LHCN-M2 (cell line): ENCODE results near the gene GRK4. TPM values are rescaled to one million over a fixed set of nuclear protein-coding genes. Genes with fewer than 3 reads are reported as not detected.
A peak's percentile ranks its signal among the peaks of the same experiment; 100 is the strongest.

ENCODE experiments used
- DNase-seq: peaks from one replicate; pipeline ENCODE4 v3.0.0-alpha.2; 2012; ENCODE audit warnings: low read depth
- total RNA-seq: library from RNA; depleted of rRNA; stranded (reverse); fragments of >200 nt; gene quantifications from 2 replicates; pipeline ENCODE4 v1.2.3, GENCODE V29; 2014

The GRK4 gene
- total RNA-seq, 1 experiment from 2014 or later, result 6.7 TPM

DNA sequence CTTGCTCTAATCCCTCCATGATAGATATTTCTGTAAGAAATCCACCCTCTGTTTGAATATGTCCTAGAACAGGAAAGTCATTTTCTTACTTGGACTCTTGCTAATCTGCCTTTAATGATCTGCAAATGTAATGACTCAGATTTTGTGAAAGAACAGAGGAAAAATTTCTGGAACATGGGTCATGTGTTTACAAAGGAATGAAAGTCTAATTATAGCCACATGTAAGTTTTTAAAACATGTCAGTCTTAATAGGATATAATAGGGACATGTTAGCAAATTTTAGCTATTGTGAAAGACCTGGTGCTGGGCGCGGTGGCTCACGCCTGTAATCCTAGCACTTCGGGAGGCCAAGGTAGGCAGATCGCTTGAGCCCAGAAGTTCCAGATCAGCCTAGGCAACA is 47.6 kb downstream of the GRK4 start:
- peak; percentile 59 for DNase-seq

DNA sequence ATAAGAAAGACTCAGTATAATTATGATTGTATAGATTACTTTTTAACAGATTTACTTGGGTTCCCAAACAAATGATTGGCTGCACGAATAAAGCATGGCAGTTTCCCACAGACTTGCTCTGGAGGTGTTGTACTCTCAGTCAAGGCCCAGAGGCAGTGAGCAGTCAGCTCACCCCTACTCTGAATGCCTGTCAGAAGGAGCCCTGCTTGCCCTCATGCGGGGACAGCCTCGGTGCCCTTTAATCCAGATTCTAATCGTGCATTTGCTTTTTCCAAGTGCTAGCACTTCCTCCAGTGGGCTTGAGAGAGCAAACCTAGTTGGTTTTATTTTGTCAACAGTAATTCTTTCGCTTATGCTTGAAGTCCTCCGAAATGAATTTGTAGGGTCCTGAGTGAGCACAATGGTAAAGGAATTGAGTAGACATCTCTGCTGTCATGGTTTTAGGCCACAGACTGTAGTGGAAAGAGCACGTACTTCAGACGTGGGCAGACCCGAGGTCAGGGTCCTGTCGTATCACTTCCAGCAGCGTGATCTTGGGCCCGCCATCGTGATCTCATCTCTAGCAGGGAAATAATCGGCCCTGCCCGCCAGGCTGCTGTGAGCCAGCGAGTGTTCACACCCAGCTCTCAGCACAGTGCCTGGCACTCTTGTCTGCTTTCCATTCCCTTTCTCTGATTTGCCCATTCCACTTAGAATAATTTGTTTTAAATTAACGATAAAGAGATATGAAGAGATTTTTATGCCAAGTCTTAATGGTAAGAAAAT is 48.3 kb downstream of the GRK4 start:
- no peak for DNase-seq

DNA sequence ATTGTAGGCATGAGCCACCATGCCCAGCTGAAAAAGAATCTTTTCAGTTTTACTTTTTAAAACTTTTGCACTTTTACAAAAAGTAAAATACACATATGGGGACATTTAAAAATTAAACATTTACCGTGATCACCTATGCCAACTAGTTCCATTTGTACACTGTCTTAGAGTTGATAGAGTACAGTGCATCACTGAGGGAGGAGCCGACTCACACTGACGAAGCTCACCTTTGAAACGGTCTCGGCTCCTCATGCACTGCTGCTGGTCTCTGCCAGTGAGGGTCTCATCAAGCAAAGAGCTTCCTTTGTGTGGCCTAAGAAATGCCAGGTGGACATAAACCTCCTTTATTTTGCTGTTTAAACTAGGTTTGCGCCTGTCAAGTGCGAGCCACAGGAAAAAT is 50.0 kb downstream of the GRK4 start:
- DNase-seq, result no peak

DNA sequence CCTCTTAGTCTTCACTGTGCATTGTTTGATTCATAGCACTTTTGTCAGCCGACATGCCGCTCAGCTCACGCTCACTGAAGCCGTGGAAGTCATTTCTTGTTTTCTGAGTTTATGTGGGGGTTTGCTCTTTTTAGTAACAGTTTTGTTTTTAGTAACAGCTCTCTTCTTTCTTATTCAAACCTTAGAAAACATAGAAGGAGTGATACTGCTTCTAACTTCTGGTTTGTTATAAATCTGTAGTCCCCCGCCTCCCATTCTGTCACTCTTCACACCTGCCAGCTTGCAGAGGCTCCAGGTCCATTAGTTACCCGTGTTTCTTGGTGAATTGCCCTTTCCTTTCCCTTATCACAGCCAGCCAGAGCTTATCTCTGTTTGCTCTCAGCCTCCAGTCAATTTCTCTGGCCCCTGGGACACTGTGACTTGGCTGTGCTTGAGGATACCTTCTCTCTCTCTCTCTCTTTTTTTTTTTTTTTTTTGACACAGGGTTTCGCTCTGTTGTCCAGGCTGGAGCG is 50.5 kb downstream of the GRK4 start:
- no peak for DNase-seq

DNA sequence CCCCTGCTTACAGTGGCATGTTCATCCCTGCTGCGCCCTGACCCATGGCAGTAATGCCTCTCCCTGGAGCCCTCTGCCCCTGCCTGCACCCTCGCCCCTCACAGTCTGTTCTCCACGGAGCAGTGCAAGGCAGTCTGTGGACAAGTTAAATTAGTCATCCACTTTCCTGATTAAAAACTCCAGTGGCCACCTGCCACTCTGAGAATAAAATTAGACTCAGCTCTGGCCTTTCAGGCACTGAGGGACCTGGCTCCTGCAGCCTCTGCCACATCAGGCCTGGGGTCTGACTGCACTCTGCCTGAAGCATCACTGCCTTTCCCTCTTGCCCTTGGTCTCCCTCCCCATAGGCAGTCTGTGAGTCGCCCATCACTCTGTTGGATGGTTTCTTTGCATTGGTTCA is 53.6 kb downstream of the GRK4 start:
- DNase-seq, result peak; percentile 54

DNA sequence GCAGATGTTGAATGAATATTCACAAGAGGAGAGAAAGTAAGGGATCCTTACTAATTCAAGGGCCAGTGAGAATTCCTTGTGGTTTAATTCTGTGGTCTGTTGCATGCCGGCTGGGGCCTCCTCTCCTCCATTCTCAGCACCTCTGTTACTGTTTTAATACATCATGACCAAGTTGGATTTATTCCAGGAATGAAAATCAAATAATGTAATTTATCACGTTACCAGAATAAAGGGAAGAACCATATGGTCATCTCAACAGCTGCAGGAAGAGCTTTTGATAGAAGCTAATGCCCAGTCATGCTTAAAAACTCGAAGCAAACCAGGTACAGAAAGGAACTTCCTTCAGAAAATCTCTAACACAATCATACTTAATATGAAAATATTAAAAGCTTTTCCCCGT is 54.1 kb downstream of the GRK4 start:
- DNase-seq, result peak; percentile 91

DNA sequence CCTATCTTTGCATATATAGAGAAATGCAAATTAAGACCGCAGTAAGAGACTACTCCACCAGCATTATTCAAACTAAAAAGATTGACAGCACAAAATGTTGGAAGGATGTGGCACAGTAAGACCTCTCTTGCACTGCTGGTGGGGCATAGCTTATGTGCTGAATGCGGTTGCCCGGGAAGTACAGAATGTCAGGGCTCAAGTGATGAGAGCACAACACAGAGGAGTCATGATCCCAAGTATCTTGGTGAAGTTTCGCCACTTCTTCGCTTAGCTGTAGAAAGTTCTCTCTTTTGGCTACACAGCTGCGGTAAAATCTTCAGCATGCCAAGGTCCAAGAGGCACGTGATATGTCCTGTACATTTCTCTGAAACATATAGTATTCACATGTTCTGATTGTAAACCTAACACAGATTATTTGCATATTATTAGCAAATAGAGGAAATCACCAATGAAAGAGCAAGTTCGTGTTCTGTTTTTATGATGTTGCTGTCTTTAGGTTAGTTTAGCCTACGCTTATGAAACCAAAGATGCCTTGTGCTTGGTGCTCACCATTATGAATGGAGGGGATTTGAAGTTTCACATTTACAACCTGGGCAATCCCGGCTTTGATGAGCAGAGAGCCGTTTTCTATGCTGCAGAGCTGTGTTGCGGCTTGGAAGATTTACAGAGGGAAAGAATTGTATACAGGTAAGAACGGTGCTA is 55.9 kb downstream of the GRK4 start:
- no peak for DNase-seq

DNA sequence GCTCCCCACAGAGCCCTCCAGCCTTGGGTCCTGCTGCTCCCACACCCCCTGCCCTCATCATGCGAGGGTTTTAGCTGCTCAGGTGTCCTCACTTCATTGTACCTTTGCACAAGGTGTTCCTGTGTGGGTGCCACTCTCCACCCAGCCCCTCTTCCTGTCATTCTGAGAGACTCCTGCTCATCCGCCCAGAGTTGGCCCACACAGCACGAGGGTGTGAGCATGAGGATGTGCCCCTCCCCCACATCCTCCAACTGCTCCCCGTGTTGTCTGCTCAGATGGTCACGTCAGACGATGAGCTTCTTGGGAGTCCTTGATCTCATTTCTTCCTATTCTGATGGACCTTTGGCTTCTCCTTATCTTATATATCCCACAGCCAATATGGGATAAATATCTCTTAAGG is 57.8 kb downstream of the GRK4 start:
- DNase-seq, result no peak

DNA sequence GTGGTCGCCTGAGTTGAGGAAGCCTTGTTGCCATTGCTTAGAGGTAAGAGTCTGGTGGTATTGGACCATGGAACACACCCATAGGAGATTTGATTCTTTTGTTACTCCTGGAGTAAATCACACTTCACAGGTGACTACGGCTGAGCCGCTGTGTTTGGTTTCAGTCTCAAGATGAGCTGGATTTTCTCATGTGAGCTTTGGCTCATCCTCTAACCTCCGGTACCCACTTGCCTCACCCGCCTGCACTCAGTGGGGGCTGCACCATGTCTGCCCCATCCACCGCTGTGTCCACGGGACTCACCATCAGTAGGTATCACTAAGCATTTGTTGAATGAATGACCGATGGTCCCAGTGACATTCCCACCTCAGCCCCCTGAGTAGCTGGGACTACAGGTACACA is 58.3 kb downstream of the GRK4 start:
- DNase-seq, result no peak

DNA sequence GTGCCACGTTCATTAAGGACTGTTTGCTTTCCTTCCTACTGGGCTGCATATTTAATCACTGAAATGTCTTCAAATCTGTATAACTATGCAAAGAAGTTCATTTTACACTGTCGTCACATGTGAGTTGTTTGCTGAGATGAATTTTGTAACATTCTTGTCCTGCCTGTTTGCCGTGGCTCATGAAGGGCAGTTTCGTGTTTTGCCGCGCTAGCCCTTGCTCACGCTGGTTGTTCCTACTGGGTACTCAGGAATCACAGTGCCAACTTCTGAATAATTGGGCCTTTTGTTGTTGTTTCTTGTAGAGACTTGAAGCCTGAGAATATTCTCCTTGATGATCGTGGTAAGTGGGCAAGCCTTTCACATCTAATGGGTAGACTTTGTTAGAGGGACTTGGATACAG is 58.7 kb downstream of the GRK4 start:
- no peak for DNase-seq

DNA sequence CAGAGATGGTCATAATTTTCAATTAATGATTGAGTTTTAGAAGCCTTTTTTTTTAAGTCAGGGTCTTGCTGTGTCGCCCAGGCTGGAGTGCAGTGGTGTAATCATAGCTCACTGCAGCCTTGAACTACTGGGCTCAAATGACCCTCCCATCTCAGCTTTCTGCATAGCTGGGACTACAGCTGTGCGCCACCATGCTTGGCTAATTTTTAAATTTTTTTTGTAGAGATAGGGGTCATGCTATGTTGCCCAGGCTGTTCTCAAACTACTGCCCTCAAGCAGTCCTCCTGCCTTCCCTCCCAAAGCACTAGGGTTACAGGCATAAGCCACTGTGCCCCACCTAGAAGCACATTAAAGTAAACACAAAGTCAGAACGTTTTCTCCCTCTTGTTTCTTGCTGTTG is 59.3 kb downstream of the GRK4 start:
- DNase-seq, result no peak

DNA sequence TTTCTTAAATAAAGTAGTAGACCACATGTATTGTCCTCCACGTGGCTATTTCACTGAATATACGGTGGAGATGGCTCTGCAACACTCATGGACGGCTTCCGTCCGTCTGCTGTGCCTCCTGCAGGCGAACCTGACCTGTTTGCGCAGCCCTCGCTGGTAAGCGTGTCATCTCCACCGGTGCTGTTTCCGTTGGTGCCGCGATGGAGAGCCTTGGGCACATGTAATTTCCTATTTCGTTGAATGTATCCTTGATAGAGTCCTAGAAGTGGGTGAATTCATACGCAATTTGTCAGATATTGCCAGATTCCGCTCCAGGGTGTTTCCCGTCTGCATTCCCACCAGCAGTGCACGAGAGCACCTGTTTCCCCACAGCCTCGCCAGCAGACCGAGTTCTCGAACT is 62.5 kb downstream of the GRK4 start:
- DNase-seq, result no peak

DNA sequence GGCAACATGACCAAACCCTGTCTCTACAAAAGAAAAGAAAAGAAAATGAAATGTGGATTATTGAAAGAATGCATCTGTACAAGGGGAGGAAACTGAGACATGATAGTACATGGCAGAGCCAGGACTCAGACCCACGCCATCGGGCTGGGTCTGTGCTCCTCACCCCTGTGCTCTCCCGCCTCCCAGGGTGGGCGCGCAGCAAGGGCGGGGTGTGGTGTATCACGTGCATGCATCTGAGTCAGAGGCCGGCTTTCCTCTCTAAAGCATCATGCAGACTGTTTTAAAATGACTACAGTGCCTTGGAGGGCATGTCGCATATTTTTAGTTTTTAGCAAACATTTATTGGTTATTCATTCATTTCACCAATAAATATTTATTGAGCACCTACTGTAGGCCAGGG is 63.2 kb downstream of the GRK4 start:
- DNase-seq, result no peak

DNA sequence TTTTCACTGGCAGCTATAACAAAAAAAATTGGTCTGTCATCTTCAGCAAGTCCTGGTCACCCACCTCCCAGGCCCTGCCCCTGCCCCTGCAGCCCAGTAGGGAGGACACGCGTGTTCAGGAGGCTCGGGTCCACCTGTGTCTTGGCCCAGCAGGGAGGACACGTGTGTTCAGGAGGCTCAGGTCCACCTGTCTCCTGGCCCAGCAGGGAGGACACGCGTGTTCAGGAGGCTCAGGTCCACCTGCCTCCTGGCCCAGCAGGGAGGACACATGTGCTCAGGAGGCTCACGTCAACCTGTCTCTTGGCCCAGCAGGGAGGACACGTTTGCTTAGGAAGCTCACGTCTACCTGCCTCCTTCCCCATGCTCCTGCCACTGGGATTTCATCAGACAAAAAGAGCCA is 66.1 kb downstream of the GRK4 start:
- no peak for DNase-seq

DNA sequence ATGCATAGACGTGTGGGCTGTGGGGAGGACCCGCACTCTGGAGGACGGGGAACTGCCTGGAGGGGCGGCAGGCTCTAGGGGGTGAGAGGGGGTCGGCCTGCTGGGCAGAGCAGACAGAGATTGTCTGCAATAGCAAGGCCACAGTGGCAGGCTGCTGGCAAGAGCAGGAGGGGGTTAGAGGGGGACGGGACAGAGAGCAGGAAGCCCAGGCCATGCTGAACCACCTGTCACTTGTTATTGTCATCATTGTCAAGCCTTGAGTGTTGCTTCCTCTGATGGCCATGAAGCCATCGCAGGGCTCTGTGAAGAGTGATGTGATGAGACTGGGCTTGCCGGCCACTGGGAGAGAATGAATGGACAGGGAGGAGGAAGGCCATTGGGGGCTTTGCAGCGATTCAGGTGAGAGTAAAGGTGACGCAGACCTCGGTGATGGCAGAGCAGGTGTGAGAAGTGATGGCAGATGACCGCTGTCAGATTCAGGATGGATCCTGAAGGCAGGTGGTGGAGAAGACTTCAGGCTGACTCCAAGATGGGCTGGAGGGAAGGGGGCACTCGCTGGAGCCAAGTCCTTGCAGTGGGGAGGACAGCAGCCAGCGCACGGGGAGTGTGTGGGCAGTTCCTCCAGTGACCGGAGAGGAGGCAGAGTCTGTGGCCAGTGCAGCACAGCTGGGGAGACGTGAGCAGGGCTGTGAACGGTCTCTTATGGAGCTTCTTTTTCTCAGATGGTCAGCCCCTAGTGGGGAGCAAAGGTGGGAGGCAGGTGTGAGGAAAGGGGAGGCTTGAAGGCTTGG is 67.4 kb downstream of the GRK4 start:
- no peak for DNase-seq

DNA sequence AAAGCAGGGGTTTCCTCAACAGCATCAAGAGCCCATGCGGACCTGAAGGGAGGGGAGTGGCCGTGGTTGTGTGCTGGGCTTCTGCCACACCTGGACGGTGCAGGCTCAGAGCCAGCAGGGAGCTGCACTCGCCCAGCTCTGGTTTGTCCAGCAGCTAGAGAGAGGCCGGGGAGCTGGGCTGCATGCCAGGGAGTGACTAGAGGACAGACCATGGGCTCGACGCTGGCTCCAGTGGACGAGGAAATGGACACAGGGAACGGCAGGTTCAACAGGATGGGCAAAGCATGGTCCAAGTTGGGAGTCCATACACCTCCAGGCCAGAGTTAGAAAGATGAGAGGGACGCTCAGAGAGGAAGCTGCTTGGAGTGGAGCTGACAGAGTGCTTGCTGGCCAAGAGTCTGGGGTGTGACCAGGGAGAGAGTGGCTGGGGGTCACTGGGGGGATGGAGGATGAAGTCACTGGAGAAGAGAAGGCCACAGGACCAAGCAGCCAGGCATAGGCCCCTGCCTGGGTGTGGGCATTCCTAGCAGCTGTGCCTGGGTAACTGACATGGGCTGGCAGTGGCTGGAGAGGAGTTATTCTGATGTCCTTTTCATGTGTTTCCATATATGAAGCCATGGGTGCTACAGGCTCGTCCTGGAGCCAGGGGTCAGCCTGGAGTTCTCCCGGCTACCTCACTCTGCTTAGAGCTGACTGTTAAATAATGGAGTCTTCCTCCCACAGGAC is 68.1 kb downstream of the GRK4 start:
- DNase-seq, result no peak

DNA sequence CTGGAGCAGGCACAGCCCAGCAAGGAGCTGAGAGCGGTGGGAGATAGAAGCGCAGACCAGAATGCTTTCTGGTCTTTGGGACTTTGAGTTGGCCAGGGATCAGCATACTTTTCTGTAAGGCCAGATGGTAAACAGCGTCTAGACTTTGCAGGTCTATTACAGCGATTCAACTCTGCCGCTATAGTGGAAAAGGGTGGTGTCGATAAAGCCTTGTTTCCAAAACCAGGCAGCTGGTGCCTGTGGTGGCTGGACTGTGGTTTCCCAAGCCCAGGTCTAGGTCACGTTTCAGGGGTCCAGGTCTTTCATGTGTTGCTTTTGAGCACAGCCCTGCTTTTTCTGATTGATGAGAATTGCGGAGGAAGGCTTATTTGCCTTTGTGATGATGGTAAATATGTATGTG is 70.9 kb downstream of the GRK4 start:
- DNase-seq, result no peak

DNA sequence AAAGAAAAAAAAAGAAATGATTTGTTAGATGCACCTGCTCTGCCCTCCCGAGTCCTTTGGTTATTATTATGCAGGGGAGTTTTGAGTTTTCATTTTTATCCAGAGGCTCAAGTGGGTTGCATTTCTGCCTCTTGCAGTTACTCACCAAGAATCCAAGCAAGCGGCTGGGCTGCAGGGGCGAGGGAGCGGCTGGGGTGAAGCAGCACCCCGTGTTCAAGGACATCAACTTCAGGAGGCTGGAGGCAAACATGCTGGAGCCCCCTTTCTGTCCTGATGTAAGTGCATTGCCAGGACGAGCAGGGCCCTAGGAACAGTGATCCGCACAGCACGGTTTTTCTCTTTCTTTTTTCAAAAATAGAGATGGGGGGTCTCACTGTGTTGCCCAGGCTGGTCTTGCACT is 71.9 kb downstream of the GRK4 start:
- DNase-seq, result no peak

DNA sequence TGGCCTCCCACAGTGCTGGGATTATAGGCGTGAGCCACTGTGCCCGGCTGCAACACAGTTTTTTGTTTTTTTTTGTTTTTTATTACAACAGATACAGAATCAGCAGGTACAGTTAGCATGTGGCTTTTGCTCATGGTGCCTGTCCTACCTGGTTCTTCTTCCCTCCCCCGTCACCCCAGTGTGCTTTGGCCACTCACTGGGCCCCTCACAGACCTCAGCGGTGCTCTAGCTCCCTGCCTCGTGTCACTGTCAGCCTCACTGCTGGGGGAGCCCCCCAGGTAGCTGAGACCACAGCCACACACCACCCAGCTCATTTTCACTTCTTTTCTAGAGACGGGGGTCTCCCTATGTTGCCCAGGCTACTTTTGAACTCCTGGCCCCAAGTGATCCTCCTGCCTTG is 72.3 kb downstream of the GRK4 start:
- DNase-seq, result no peak

DNA sequence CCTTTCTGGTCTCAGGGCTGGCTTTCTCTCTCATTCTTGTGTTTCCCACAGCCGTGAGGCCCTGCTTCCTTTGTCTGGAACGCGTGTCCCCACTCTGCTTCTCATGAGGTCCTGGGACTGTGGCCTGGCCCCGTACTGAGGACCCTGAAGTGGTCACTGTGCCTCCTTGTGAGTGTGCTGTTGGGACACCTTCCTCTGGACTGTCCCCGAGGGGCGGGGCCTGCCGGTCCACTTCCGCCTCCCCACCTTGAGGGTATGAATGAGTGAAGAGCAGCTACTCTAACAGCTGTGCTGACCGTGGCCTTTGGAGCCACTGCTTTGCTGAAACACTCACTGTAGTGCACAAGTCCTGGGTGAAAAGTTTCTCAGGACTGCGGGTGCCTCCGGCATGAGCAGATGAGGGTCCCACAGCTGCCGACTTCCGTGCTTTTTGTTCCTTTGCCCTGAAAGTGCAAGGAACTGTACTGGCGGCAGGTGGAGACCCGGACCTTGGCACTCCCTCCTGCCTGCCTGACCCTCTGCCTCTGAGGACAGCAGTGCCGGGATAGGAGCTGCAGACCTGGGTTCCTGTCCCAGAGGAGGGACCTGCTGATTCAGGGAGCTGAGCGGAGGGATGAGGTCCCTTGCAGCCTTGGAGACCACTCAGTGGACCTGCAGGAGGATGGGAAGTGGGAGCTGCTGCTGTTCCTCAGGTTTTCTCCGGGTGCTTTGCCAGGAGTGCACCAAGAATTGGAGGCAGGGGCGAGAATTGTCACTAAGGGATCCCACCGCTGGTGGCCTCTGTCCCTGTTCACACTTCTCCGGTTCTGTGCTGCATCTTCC is 73.0 kb downstream of the GRK4 start:
- no peak for DNase-seq

DNA sequence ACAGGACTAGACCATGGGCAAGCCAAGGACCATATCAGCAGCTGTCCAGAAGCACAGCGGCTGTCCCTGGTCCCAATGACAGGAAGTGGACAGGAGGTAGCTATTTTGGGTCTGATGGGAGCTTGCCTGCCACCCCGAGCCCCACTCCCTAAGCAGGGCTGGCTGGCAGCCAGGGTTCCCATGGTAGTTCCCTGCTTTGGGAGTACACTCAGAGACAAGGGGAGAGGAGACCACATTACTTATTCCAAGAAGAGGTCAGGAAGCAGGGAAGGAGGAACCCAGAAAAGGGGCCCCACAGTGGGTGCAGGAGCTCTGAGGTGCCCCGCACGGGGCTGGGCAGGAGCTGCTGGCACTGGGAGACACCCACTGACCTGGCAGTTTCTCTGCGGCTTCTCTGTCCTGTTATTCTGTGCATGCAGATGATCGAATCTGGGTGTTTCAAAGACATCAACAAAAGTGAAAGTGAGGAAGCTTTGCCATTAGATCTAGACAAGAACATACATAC is 74.6 kb downstream of the GRK4 start:
- DNase-seq, result peak; percentile 27
